GM18499 (cell line): Measurements from ENCODE around the gene EEFSEC.

ENCODE experiments used
- ATAC-seq: cut with Tn5 transposase; IDR thresholded peaks from one replicate; pipeline ENCODE4 v1.9.1; 2021; ENCODE audit warnings: moderate number of reproducible peaks; ENCODE audit not compliant: insufficient read depth, unreplicated experiment

Gene EEFSEC

GRCh38 chr3:128309026-128309425 lies 155.7 kb downstream of the EEFSEC start:
- ATAC-seq = no peak

GRCh38 chr3:128310286-128311058 lies 157.2 kb downstream of the EEFSEC start:
- ATAC-seq = no peak

- ATAC-seq = no peak
Measured at GRCh38 chr3:128311441-128311844, 158.2 kb downstream of the EEFSEC start.

- no peak for ATAC-seq
Measured at GRCh38 chr3:128312271-128312670, 159.0 kb downstream of the EEFSEC start.

GRCh38 chr3:128313071-128313725 lies 159.9 kb downstream of the EEFSEC start:
- no peak for ATAC-seq

- ATAC-seq = no peak
Measured at GRCh38 chr3:128313935-128314334, 160.7 kb downstream of the EEFSEC start.

- no peak for ATAC-seq
Measured at GRCh38 chr3:128315313-128315712, 162.0 kb downstream of the EEFSEC start.

- no peak for ATAC-seq
Measured at GRCh38 chr3:128316481-128316891, 163.2 kb downstream of the EEFSEC start.

GRCh38 chr3:128317101-128317697 lies 163.9 kb downstream of the EEFSEC start:
- ATAC-seq = no peak

- no peak for ATAC-seq
Measured at GRCh38 chr3:128317698-128318231, 164.5 kb downstream of the EEFSEC start.

GRCh38 chr3:128318275-128318941 lies 165.1 kb downstream of the EEFSEC start:
- no peak for ATAC-seq

GRCh38 chr3:128319107-128319506 lies 165.8 kb downstream of the EEFSEC start:
- ATAC-seq = no peak

GRCh38 chr3:128319741-128320141 lies 166.5 kb downstream of the EEFSEC start:
- no peak for ATAC-seq

- ATAC-seq = no peak
Measured at GRCh38 chr3:128320551-128321340, 167.5 kb downstream of the EEFSEC start.

- ATAC-seq = no peak
Measured at GRCh38 chr3:128321418-128321817, 168.1 kb downstream of the EEFSEC start.

- ATAC-seq = no peak
Measured at GRCh38 chr3:128322030-128323022, 169.0 kb downstream of the EEFSEC start.

- ATAC-seq = no peak
Measured at GRCh38 chr3:128323206-128324081, 170.2 kb downstream of the EEFSEC start.
